RWPE1 (cell line): ENCODE results near the gene TMEM60.

Source experiments
- CTCF ChIA-PET: fragments of 350-600 bp; sonication (Branson Sonifier 250); formaldehyde crosslinking; extraction: SDS; loops from one replicate; lab custom pipeline; 2021; lab: Yijun Ruan, JAX
- POLR2A ChIA-PET: fragments of 400-600 bp; formaldehyde crosslinking; extraction: SDS; loops from one replicate; lab custom pipeline; 2020; ENCODE audit warnings: antibody characterized with exemption; ENCODE audit not compliant: low non-redundant PET; lab: Yijun Ruan, JAX
- DNase-seq: peaks from one replicate; pipeline ENCODE4 v3.0.0; 2012; ENCODE audit warnings: low spot score
- H3K27ac ChIP-seq: fragments of 450-650 bp; 2 replicates; pipeline ENCODE4 v1.5.1; 2017
- CTCF ChIP-seq: fragments of 450-650 bp; conservative IDR thresholded peaks from 2 replicates; pipeline ENCODE4 v1.5.1; 2017; ENCODE audit warnings: low read depth, mild to moderate bottlenecking

TMEM60 gene

GRCh38 chr7:77746824-77747165, 51.4 kb downstream of the TMEM60 start:
- DNase-seq: no peak
- H3K27ac ChIP-seq: no peak overlapping the region
- POLR2A ChIA-PET: no interaction called here
- CTCF ChIA-PET: no interaction called here
- TF ChIP-seq CTCF: no peak

- TF ChIP-seq CTCF: no peak
- CTCF ChIA-PET: no interaction called here
Observed at GRCh38 chr7:77746164-77746823, 51.9 kb downstream of the TMEM60 start.

GRCh38 chr7:77745746-77746145, 52.5 kb downstream of the TMEM60 start:
- no peak for TF ChIP-seq CTCF
- H3K27ac ChIP-seq: no peak overlapping the region
- ChIA-PET CTCF (no interaction called here), POLR2A (no interaction called here)
- no peak for DNase-seq

More at GRCh38 chr7:77746164-77746823, 51.9 kb downstream of the TMEM60 start:
- no peak for DNase-seq
- no peak overlapping the region for H3K27ac ChIP-seq
- POLR2A ChIA-PET: no interaction called here
